ENCODE results near the gene GPR52.
A peak's percentile ranks its signal among the peaks of the same experiment; 100 is the strongest.
"Not testable (repeated sequence)": the region's sequence is repeated elsewhere in the genome, so short reads cannot be mapped to it uniquely, and the experiment has no call there.

GPR52 gene

GRCh38 chr1:174447866-174448530 lies at the start of gene GPR52:
GPR52 (plus strand) TSS chr1:174447964; CDS start chr1:174448112, 148 bp downstream.
- DNase-seq (ENCODE audit: low read depth in 2 of 2) = no peak

- DNase-seq (ENCODE audit: low read depth in 2 of 2) = no peak
Observed at GRCh38 chr1:174398246-174398645, 49.5 kb upstream of the GPR52 start.

GRCh38 chr1:174399211-174399610 lies 48.6 kb upstream of the GPR52 start:
- DNase-seq (ENCODE audit: low read depth in 2 of 2) = no peak

GRCh38 chr1:174401075-174401474 lies 46.7 kb upstream of the GPR52 start:
- DNase-seq (ENCODE audit: low read depth in 2 of 2) = no peak

GRCh38 chr1:174405219-174405618 lies 42.5 kb upstream of the GPR52 start:
- no peak for DNase-seq (ENCODE audit: low read depth in 2 of 2)

GRCh38 chr1:174406421-174406820 lies 41.3 kb upstream of the GPR52 start:
- no peak for DNase-seq (ENCODE audit: low read depth in 2 of 2)

- DNase-seq (ENCODE audit: low read depth in 2 of 2) = peak; percentile 42 to 49
Observed at GRCh38 chr1:174407665-174408064, 40.1 kb upstream of the GPR52 start.

GRCh38 chr1:174408146-174408545 lies 39.6 kb upstream of the GPR52 start:
- DNase-seq (ENCODE audit: low read depth in 2 of 2) = peak in 1 of 2 experiments; percentile 17

- not testable (repeated sequence) for DNase-seq (ENCODE audit: low read depth in 2 of 2)
Observed at GRCh38 chr1:174409801-174410200, 38.0 kb upstream of the GPR52 start.

- no peak for DNase-seq (ENCODE audit: low read depth in 2 of 2)
Observed at GRCh38 chr1:174413632-174414031, 34.1 kb upstream of the GPR52 start.

GRCh38 chr1:174414203-174414602 lies 33.6 kb upstream of the GPR52 start:
- DNase-seq (ENCODE audit: low read depth in 2 of 2) = no peak

GRCh38 chr1:174415506-174415905 lies 32.3 kb upstream of the GPR52 start:
- no peak for DNase-seq (ENCODE audit: low read depth in 2 of 2)

GRCh38 chr1:174417921-174418320 lies 29.8 kb upstream of the GPR52 start:
- DNase-seq (ENCODE audit: low read depth in 2 of 2) = no peak

GRCh38 chr1:174425121-174425520 lies 22.6 kb upstream of the GPR52 start:
- no peak for DNase-seq (ENCODE audit: low read depth in 2 of 2)

- no peak for DNase-seq (ENCODE audit: low read depth in 2 of 2)
Observed at GRCh38 chr1:174426153-174426552, 21.6 kb upstream of the GPR52 start.

GRCh38 chr1:174428033-174428432 lies 19.7 kb upstream of the GPR52 start:
- DNase-seq (ENCODE audit: low read depth in 2 of 2) = no peak

- no peak for DNase-seq (ENCODE audit: low read depth in 2 of 2)
Observed at GRCh38 chr1:174428739-174429138, 19.0 kb upstream of the GPR52 start.

GRCh38 chr1:174433451-174433850 lies 14.3 kb upstream of the GPR52 start:
- peak; percentile 4 to 5 for DNase-seq (ENCODE audit: low read depth in 2 of 2)

- DNase-seq (ENCODE audit: low read depth in 2 of 2) = no peak
Observed at GRCh38 chr1:174445351-174445750, 2.4 kb upstream of the GPR52 start.

- DNase-seq (ENCODE audit: low read depth in 2 of 2) = no peak
Observed at GRCh38 chr1:174445817-174446216, 1.9 kb upstream of the GPR52 start.

- no peak for DNase-seq (ENCODE audit: low read depth in 2 of 2)
Observed at GRCh38 chr1:174448531-174448883, 743 bp downstream of the GPR52 start.

- DNase-seq (ENCODE audit: low read depth in 2 of 2) = peak; percentile 4 to 5
Observed at GRCh38 chr1:174448974-174449373, 1.2 kb downstream of the GPR52 start.

- DNase-seq (ENCODE audit: low read depth in 2 of 2) = no peak
Observed at GRCh38 chr1:174451408-174451807, 3.6 kb downstream of the GPR52 start.

- no peak for DNase-seq (ENCODE audit: low read depth in 2 of 2)
Observed at GRCh38 chr1:174465855-174466254, 18.1 kb downstream of the GPR52 start.

All from fibroblast of skin of left biceps (primary cell).